GM12873 (cell line): ENCODE measurements around the gene POU6F1.

Source experiments
- TF ChIP-seq, protein P1 (sequence below): IDR thresholded peaks from 2 replicates; pipeline ENCODE4 v1.5.1; 2012; ENCODE audit warnings: low read depth, mild to moderate bottlenecking, moderate library complexity, low read length, control low read depth; ENCODE audit not compliant: insufficient read depth; ENCODE audit errors: missing control alignments

POU6F1 gene

DNA sequence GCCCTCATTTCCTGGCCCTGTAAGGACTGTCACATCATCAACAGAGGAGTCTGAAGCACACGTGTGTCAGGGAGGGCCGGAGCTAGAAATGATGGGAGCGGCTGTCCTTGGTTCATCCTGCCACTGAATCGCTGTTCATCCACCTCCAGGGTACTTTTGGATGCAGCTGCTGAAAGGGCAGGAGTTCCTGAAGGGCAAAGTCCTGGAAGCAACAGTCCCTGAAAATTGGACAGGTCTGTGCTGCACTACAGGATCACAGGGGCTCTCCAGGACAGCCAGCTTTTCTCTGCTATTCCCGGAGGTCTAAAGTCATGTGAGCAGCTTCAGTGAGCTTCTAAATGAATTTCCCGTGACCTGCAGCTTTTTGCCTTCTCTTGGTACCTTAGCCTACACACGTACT is 17.7 kb downstream of the POU6F1 start:
- TF ChIP-seq, protein P1, sequence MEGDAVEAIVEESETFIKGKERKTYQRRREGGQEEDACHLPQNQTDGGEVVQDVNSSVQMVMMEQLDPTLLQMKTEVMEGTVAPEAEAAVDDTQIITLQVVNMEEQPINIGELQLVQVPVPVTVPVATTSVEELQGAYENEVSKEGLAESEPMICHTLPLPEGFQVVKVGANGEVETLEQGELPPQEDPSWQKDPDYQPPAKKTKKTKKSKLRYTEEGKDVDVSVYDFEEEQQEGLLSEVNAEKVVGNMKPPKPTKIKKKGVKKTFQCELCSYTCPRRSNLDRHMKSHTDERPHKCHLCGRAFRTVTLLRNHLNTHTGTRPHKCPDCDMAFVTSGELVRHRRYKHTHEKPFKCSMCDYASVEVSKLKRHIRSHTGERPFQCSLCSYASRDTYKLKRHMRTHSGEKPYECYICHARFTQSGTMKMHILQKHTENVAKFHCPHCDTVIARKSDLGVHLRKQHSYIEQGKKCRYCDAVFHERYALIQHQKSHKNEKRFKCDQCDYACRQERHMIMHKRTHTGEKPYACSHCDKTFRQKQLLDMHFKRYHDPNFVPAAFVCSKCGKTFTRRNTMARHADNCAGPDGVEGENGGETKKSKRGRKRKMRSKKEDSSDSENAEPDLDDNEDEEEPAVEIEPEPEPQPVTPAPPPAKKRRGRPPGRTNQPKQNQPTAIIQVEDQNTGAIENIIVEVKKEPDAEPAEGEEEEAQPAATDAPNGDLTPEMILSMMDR: no peak

DNA sequence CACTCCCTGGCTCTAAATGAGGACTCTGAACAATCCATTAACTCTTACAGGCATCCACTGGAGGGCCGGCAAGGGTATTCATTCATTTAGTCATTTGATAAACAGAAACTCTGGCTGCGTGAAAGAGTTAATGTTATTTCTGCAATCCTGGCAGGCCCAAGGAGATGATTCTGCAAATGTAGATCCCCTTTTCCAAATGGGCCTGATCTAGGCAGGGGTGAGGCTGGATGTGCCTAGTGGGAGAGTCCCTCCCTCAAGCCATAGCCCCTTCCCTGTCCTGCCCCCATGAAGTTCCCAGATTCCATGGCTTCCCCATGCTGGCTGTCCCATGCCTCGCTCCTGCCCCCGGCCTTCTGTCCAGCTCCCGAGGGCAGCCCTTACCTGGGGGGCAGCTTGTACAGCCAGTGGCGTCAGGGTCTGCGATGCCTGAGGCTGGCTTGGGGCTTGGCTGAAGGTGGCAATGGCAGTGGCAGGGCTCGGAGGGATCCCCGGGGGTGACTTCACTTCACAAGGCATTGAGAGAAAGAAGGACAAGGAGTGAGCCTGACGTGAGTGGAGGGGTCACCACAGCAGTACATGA is 18.4 kb downstream of the POU6F1 start:
- TF ChIP-seq, protein P1: no peak

DNA sequence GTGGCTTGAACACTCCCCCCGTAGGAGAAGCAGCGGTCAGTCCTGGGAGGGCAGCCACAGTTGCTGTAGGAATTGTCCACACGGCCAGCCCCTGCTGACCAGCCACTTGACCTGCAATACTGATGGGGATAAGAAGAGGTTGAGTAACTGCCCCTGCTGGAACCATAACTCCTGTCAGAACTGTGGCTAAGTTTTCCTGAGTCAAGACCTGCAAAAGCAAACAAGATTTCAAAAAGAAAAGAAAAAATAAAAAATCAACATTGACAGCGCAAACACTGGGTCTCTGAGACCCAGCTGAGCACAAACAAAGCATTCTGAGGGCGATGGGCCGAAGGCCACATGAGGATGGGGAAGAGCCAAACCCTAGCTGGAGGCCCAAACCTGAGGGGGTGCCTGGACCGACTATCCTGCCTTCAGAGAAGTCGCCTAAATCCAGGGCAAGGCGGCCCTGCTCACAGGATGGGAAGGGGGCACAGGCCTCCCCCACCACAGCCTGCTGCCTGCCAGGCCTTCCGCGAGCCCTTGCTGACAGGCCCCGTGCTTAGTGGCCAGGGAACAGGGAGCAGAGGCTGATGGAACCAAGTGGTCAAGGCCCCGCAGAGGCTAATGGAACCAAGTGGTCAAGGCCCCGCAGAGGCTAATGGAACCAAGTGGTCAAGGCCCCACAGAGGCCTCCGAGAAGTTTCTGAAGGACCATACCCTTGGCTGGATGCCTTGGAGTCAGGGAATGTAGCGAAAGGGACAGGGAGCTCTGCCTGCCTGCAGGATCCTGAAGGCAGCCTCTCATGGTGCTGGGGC is 19.1 kb downstream of the POU6F1 start:
- TF ChIP-seq, protein P1: no peak

DNA sequence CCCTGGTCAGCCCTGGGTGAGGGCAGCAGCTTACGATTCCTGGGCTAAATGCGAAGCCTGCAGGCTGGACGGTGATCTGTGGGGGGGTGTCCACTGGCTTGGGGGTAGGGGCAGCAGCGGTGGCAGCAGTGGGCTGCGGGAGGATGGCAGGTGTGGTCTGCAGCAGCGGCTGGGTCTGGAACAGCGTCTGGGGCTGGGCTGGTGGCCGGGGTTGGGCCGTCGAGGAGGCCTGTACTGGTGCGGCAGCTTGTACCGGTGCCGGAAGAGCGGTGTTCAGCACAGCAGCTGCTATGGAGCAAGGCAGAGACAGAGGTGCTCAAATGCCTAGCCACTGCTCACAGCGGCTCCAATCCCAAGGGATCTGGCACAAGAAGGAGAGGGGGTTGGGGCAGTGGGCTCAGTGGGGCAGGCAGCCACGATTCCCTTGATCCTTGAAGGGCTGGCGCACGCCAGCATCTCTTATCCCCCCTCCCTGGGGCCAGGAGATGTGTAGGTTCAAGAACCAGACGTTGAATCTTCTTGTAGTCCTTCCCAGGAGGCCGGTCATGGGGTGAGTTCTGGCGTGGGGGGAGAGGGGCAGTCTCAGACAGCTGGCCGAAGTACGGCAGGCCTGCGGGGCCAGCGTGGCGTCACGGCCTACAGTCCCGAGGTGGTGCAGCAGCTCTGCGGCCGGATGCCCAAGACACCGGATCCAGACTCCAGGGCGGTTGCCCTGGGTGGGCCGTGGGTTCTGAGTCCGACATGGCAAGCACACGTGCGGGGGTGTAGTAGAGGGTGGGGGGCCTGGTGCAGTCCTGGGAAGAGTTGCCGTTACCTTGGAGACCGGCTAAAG is 19.9 kb downstream of the POU6F1 start:
- TF ChIP-seq, protein P1: no peak

DNA sequence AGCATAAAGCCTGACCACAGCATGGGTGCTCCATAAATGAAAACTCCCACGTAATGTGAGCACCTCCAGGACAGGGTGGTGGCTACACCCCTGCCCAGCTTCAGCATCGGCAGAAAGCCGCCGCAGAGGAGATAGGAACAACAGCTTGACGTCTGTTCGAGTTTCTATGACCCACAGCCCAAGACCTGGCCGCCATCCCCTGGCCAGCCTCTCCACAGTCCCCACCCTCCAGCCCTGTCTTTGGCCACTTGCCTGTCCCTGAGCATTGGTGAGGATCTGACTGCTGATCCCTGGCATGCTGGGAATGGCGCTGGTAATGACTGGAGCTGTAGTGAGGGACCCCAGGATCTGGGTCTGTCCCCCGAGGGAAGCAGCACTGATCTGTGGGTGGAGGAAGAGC is 21.3 kb downstream of the POU6F1 start:
- TF ChIP-seq, protein P1: no peak

DNA sequence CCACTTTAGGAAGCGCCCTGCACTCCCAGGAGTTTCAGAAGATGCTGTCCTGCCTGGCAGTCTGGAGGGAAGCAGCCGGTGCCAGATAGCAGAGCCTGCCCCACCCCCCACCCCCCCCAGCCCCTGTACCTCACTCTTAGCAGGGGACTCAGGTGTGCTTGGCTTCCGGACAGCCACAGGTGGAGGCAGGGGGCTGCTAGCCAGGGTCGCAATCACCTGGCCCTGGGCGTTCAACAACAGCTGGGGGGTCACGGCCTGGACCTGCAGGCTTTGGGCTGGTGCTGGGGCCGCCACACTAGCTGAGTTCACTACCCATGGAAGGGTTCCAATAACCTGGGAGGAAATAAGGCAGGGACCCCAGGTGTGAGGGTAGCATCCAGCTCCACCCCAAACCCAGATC is 22.0 kb downstream of the POU6F1 start:
- TF ChIP-seq, protein P1: no peak

DNA sequence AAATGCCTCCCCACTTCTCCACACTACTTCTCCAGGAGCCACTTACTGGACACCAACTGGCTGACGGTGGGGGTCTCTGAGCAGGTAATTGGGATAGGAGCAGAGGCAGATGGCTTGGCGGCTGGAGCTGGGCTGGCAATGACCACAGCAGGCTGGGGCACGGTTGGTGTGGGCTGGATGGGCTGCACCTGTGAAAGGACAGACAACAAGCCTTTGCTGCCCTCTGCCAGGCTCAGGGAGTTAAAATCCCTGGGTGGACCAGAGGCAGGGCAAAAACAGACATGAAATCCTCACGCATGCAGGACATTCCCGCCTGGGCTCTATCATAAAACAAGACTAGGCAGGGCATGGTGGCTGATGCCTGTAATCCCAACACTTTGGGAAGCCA is 25.6 kb downstream of the POU6F1 start:
- TF ChIP-seq, protein P1: no peak
